K562 (cell line): ENCODE results near the gene ITPRIPL2. TPM values are rescaled to one million over a fixed set of nuclear protein-coding genes. Genes with fewer than 3 reads are reported as not detected.

Source experiments
- CREB3 ChIP-seq: fragments of 450-650 bp; conservative IDR thresholded peaks from 2 replicates; pipeline ENCODE4 v1.6.1; 2016; ENCODE audit warnings: missing genetic modification characterization, low read depth, mild to moderate bottlenecking, missing compliant biosample characterization, moderate library complexity
- CTBP1 ChIP-seq: fragments of 450-650 bp; IDR thresholded peaks from 2 replicates; pipeline ENCODE4 v1.6.1; 2016; ENCODE audit warnings: borderline replicate concordance
- DACH1 ChIP-seq: fragments of 450-650 bp; IDR thresholded peaks from 2 replicates; pipeline ENCODE4 v1.6.1; 2018; ENCODE audit not compliant: partially characterized antibody
- ESRRA ChIP-seq: fragments of 450-650 bp; IDR thresholded peaks from 2 replicates; pipeline ENCODE4 v1.6.1; 2014; ENCODE audit warnings: low read depth, mild to moderate bottlenecking, moderate library complexity, borderline replicate concordance
- FOXA3 ChIP-seq, 2 experiments: fragments of 450-650 bp in 1 of 2; sonication (generic) in 1 of 2; formaldehyde crosslinking; IDR thresholded peaks in 1 of 2; conservative IDR thresholded peaks in 1 of 2; 2 replicates each; pipeline versions ENCODE4 v1.4.0 to v1.8.0; 2020 to 2022; ENCODE audit warnings: mild to moderate bottlenecking in 2 of 2, missing genetic modification reagents in 1 of 2
- HDAC6 ChIP-seq: IDR thresholded peaks from 2 replicates; pipeline ENCODE4 v1.6.1; 2012; ENCODE audit warnings: low read depth, mild to moderate bottlenecking, control low read depth, inconsistent platforms, low read length, moderate library complexity
- HMG20B ChIP-seq: fragments of 250-450 bp; sonication (Bioruptor Pico); IDR thresholded peaks from 2 replicates; pipeline ENCODE4 v1.5.0; 2021; ENCODE audit warnings: mild to moderate bottlenecking
- HMGN3 ChIP-seq: IDR thresholded peaks from 2 replicates; pipeline ENCODE4 v1.6.1; 2011; ENCODE audit warnings: borderline replicate concordance, low read depth, mild to moderate bottlenecking, mixed read lengths, low read length; ENCODE audit not compliant: insufficient read length; ENCODE audit errors: extremely low read depth
- MBD2 ChIP-seq: sonication (generic); IDR thresholded peaks from 2 replicates; pipeline ENCODE4 v1.6.1; 2016; ENCODE audit warnings: low read depth, borderline replicate concordance
- NCOA1 ChIP-seq: fragments of 450-650 bp; IDR thresholded peaks from 2 replicates; pipeline ENCODE4 v1.6.1; 2016; ENCODE audit warnings: low read depth
- NONO ChIP-seq, 2 experiments: fragments of 200-400 bp in 1 of 2; fragments of 450-650 bp in 1 of 2; formaldehyde crosslinking in 1 of 2; IDR thresholded peaks; 2 replicates each; pipeline ENCODE4 v1.6.1; 2017; ENCODE audit warnings: low read depth in 2 of 2, mild to moderate bottlenecking in 2 of 2, moderate library complexity in 2 of 2, low read length in 1 of 2
- RB1 ChIP-seq: fragments of 450-650 bp; IDR thresholded peaks from 2 replicates; pipeline ENCODE4 v1.6.1; 2017; ENCODE audit warnings: low read depth, mild to moderate bottlenecking
- SIX5 ChIP-seq, 2 experiments: IDR thresholded peaks; 2 replicates each; pipeline ENCODE4 v1.6.1; 2011; ENCODE audit warnings: low read length in 2 of 2, borderline replicate concordance in 1 of 2, low read depth in 1 of 2, mild to moderate bottlenecking in 1 of 2, moderate library complexity in 1 of 2; ENCODE audit not compliant: insufficient read depth in 1 of 2
- SMAD2 ChIP-seq: fragments of 150-350 bp; IDR thresholded peaks from 2 replicates; pipeline ENCODE4 v1.6.1; 2014; ENCODE audit warnings: low read depth, mild to moderate bottlenecking, low read length
- TRIM24 ChIP-seq, 2 experiments: fragments of 450-650 bp; IDR thresholded peaks; 2 replicates each; pipeline ENCODE4 v1.6.1; 2016
- ZBTB26 ChIP-seq: fragments of 450-650 bp; formaldehyde crosslinking; IDR thresholded peaks from 2 replicates; pipeline ENCODE4 v1.4.0; 2022; ENCODE audit warnings: missing genetic modification characterization
- ZNF143 ChIP-seq: sonication (generic); formaldehyde crosslinking; IDR thresholded peaks from 2 replicates; pipeline ENCODE4 v1.9.0; 2022; ENCODE audit warnings: mild to moderate bottlenecking, missing genetic modification reagents
- ZNF23 ChIP-seq: fragments of 250-450 bp; sonication (Bioruptor Pico); IDR thresholded peaks from 2 replicates; pipeline ENCODE4 v1.4.0; 2020; ENCODE audit warnings: mild to moderate bottlenecking
- ZNF41 ChIP-seq: fragments of 250-450 bp; sonication (Bioruptor Pico); conservative IDR thresholded peaks from 2 replicates; pipeline ENCODE4 v1.4.0; 2020; ENCODE audit warnings: mild to moderate bottlenecking
- ZNF449 ChIP-seq: fragments of 250-450 bp; sonication (Bioruptor Pico); IDR thresholded peaks from 2 replicates; pipeline ENCODE4 v1.8.0; 2022; ENCODE audit warnings: moderate library complexity, mild to moderate bottlenecking, inconsistent platforms
- polyA plus RNA-seq, 8 experiments: library from polyadenylated mRNA; depleted of rRNA in 4 of 8; stranded (reverse) in 5 of 8; unstranded in 3 of 8; fragments of >200 nt; fragmentation: Nextera tagmentation in 2 of 8; fragmentation: Illumina TruSeq in 1 of 8; extraction: Ambion mirVana in 2 of 8; extraction: Trizol in 1 of 8; gene quantifications; 2 replicates each; pipeline versions ENCODE4 v1.2.1 to v1.2.3, GENCODE V29; 2011 to 2014; ENCODE audit warnings: inconsistent platforms in 1 of 8, missing spikeins in 1 of 8
- total RNA-seq, 7 experiments: library from RNA; depleted of rRNA in 6 of 7; stranded (reverse); fragments of >200 nt in 6 of 7; fragmentation: Illumina TruSeq in 2 of 7; extraction: Trizol in 2 of 7; gene quantifications; 2 replicates each; pipeline versions ENCODE4 v1.2.1 to v1.2.3, GENCODE V29; 2011 to 2021; ENCODE audit warnings: low replicate concordance in 1 of 7

The ITPRIPL2 gene
- total and polyA plus RNA-seq, 9 of the 15 experiments (the other 6 are each of a cell fraction or from before 2014, with no cell fraction given): 0.04 to 2.2 (median 0.58) TPM

- TF ChIP-seq ZNF449 (no peak), NCOA1 (peak; percentile 97), ZBTB26 (no peak), ZNF143 (CRISPR knock-in tag) (no peak; the same call in 1 of the 2 replicates), HDAC6 (no peak), FOXA3 (CRISPR knock-in tag; conservative IDR thresholded peaks at IDR 0.05 in 1 of 2, IDR thresholded peaks at IDR 0.05 in 1 of 2) (no peak), MBD2 (peak; percentile 92), CREB3 (no peak), ESRRA (peak; percentile 97), CTBP1 (peak; percentile 94), RB1 (peak; percentile 65; the same call in 1 of the 2 replicates), TRIM24 (IDR thresholded peaks at IDR 0.05) (no peak), SIX5 (IDR thresholded peaks at IDR 0.05; ENCODE audit: borderline replicate concordance in 1 of 2, insufficient read depth in 1 of 2, low read depth in 1 of 2, low read length in 2 of 2) (0 out of 4 replicates have a peak, but pooled peaks of 1 of the 2 experiments have one; percentile 12), ZNF23 (CRISPR knock-in tag) (no peak), DACH1 (no peak), HMGN3 (peak; percentile 84), ZNF41 (CRISPR knock-in tag) (peak; percentile 57; the same call in 1 of the 2 replicates), HMG20B (CRISPR knock-in tag) (no peak), SMAD2 (no peak), NONO (IDR thresholded peaks at IDR 0.05; ENCODE audit: low read depth in 2 of 2, low read length in 1 of 2) (no peak)
Observed at GRCh38 chr16:19067349-19068236, 46.2 kb upstream of the ITPRIPL2 start, which contains the start of gene COQ7 (continued).
